GM19463 (cell line): ENCODE data around the gene BTN1A1.
"Not testable (repeated sequence)": the region's sequence is repeated elsewhere in the genome, so short reads cannot be mapped to it uniquely, and the experiment has no call there.

ENCODE experiments used
- ATAC-seq: cut with Tn5 transposase; IDR thresholded peaks from one replicate; pipeline ENCODE4 v1.9.1; 2021; ENCODE audit warnings: mild to moderate bottlenecking, moderate library complexity; ENCODE audit not compliant: unreplicated experiment

The BTN1A1 gene, protein sequence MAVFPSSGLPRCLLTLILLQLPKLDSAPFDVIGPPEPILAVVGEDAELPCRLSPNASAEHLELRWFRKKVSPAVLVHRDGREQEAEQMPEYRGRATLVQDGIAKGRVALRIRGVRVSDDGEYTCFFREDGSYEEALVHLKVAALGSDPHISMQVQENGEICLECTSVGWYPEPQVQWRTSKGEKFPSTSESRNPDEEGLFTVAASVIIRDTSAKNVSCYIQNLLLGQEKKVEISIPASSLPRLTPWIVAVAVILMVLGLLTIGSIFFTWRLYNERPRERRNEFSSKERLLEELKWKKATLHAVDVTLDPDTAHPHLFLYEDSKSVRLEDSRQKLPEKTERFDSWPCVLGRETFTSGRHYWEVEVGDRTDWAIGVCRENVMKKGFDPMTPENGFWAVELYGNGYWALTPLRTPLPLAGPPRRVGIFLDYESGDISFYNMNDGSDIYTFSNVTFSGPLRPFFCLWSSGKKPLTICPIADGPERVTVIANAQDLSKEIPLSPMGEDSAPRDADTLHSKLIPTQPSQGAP

DNA sequence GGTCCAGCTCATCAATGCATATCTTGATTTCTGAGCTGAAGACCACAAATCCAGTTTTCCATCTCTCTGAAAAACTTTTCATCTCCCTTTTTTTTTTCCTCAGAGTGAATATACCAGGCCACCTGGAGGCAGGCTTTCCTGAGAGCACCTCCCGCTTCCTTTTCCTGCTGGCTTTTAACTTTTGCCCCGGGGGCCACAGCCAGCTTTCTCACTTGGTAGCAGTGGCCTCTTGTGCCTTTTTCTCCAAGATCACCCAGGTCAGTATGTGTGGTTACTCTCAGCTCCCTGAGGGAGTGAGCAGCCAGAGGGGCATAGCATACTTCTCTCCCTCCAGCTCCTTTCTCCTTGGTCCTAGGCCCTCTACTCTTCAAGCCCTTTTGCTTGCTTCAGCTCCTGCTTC lies at the start of gene BTN1A1:
Gene BTN1A1, plus strand, starts transcription at position 202 of the 400 bp plus-strand sequence. CDS start 984 bp downstream, outside the sequence.
- no peak for ATAC-seq

DNA sequence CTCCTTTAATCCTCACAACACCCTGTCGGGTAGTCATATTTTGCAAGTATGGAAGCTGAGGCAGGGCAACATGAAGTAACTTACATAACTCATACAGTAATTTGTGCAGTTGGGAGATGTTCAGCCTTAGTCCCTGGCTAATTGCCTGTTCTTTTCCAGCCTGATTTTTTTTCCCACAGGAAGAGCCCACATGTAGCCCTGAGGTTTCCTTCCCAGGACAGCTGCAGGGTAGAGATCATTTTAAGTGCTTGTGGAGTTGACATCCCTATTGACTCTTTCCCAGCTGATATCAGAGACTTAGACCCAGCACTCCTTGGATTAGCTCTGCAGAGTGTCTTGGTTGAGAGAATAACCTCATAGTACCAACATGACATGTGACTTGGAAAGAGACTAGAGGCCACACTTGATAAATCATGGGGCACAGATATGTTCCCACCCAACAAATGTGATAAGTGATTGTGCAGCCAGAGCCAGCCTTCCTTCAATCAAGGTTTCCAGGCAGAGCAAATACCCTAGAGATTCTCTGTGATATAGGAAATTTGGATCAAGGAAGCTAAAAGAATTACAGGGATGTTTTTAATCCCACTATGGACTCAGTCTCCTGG lies 47.4 kb upstream of the BTN1A1 start:
- ATAC-seq = no peak

- ATAC-seq = no peak
Observed at GRCh38 chr6:26454631-26455030, 45.5 kb upstream of the BTN1A1 start.

DNA sequence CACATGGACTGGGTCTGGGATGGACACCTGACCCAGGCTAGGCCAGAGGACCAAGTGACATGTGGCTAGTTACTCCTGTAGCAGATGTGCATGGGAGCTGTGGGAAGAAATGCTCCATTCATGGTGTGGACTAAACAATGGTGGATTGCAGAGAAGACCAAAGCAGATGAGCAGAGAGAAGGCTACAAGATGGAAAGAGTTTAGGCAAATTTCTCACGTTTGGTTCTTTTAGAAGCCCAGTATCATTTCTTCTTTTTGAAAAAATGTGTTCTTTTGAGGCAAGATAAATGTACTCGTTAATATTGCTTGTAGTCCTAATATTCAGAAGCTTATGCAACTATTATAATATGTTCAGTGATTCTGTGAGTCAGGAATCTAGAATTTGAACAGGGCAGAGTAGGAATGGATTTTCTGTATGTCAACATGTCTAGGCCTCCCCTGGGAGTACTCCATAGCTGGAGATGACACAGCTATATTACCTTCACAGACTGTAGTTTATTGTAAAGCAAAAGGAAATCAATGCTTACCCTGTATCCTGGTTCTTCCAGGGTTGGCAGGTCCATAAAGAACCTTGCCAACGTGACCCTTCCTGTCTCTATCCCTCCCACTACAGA lies 44.6 kb upstream of the BTN1A1 start:
- no peak for ATAC-seq

GRCh38 chr6:26457264-26457805 lies 42.8 kb upstream of the BTN1A1 start:
- ATAC-seq = peak; percentile 13

DNA sequence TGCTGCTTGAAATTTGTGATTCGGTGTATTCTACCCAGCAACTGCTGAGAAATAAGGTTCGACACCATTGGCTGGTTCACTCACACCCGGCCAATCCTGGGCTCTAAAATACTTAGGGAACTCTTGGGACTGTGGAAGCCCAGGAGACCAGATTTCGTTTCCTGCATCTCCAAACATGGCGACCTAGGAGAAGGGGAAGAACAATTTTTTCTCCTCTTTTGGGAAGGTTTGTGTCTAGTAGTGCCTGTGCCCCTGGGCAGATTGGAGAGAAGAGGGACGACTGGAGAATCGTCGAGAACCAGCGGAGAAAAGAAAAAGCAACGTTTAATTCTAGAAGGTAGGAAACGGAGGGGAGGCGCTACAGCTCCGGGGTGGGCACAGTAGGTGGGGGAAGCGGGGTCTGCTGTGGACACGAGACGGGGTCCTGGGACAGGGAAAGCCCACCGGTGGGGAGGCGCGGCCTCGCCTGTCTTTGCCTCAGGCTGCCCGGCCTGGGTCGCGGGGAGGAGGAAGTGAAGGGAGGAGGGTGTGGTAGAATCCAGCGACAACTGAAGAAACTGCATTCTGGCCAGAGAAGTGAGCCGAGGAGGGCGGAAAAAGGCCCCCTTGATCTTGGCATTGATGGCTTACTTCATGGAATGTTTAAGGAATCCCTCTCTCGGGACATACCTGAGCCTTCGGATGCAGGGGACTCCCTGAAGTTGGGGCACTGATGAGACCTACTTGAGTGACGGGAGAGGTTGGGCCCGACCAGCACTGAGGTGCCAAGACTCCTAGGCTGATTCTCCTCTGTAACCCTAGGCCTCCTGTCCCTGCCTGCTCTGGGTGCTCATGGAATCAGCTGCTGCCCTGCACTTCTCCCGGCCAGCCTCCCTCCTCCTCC lies 42.1 kb upstream of the BTN1A1 start, which contains the start of gene BTN2A1:
Gene BTN2A1, plus strand, starts transcription at position 150 of the 883 bp plus-strand sequence. Its CDS starts 682 bp downstream, at position 832.
- ATAC-seq = peak; percentile 97

- no peak for ATAC-seq
Observed at GRCh38 chr6:26459023-26459810, 40.9 kb upstream of the BTN1A1 start.

GRCh38 chr6:26461353-26461752 lies 38.8 kb upstream of the BTN1A1 start:
- not testable (repeated sequence) for ATAC-seq

- ATAC-seq = no peak
Observed at GRCh38 chr6:26464014-26464413, 36.1 kb upstream of the BTN1A1 start.

- ATAC-seq = no peak
Observed at GRCh38 chr6:26464416-26465131, 35.5 kb upstream of the BTN1A1 start.

DNA sequence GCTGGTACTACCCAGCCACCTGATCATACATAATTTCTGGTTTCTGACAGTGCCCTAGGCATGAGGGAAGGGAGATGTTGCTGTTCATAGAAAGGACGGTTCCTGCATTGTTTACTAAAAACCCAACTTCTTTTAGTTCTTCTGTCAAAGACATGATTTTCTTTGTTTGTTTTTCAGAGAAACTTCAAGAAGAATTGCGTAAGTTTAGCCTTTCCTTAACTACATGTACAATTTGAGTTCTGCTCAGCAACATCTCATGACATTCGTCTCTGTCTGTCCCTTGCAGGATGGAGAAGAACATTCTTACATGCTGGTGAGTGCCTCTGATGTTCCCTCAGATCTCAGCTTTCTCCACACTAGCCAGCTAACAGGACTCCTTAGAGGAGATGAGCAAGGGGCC lies 34.3 kb upstream of the BTN1A1 start:
- no peak for ATAC-seq

GRCh38 chr6:26468829-26469228 lies 31.3 kb upstream of the BTN1A1 start:
- no peak for ATAC-seq

- no peak for ATAC-seq
Observed at GRCh38 chr6:26470643-26471042, 29.5 kb upstream of the BTN1A1 start.

DNA sequence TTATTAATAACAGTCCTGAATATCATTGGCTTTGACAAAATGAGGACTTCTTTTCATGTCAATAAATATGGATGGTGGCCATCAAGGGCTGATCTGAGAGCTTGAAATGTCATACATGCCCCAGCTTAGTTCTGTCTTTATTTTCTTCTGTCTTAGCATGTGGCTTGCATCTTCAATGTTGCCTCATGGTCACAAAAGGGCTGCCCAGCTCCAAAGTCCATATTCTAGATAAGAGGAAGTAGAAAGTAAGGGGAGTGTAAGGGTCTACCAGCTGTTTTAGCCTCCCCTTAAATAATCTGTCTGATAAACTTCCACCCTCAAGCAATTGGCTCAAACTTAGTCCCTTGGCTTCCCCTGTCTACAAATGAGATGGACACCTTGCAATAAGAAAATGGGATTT lies 28.1 kb upstream of the BTN1A1 start:
- no peak for ATAC-seq

- ATAC-seq = no peak
Observed at GRCh38 chr6:26472549-26473290, 27.4 kb upstream of the BTN1A1 start.

DNA sequence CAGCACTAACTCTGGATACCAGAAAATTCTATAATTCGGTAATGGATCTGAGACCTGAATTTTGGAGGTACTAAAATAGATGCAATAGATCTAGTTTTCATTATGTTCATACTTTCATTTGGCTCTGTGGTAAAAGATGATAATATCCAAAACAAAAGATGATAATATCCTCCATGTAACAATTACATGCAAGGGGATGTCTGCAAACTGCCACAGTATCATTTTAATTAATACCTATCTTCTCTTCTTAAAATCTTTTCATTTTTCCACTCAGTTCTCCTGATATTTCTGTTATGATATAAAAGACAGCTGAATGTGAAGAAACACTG lies 26.7 kb upstream of the BTN1A1 start:
- no peak for ATAC-seq

DNA sequence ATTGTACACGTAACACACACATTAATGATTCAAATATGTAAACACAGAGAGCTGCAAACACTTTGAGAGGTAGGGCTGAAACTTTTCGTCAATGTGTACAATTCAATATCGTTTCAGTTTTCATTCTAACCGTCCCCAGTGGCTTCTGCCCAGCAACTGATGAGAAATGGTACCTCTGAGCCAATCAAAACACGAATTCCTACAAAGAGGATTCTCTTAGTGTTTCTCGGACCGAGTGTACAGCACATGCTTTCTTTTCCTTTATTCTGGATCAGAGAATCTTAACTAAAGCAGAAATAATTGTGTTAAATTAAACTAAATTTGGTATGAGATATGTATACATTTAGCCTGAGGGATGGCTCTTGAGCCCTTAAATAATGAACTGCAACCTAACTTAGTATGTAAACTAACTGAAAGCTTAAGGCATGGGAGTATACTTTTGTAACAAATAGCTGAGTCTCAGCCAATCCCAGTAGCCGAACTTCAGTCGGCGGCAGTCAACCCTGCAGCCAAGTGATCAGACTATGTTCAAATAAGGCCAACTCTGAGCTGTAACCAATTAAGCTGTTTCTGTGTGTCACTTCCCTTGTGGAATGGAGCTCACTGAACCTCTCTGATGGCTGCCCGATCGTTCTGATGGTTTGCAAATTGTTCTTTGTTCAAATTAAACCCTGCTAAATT lies 26.2 kb upstream of the BTN1A1 start:
- peak; percentile 87 for ATAC-seq

DNA sequence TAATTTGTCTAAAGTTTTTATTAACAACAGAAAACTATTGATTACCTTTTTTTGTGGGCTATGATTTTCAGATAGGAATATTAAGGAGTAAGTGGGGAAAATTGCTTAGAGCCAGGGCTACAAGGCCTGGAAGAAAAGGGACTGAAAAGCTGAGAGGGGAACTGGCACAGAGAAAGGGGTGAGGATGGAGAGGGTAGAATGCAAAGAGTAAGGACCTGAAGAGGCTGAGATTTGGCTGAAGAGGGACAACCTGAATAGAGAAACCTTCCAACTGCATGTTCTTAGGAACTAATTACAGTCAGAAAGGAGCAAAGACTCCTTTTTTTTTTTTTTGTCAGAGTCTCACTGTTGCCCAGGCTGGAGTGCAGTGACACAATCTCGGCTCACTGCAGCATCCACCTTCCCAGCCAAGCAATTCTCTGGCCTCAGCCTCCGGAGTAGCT lies 25.6 kb upstream of the BTN1A1 start:
- ATAC-seq = no peak
